ENCODE measurements around the gene PYGL.
A peak's percentile ranks its signal among the peaks of the same experiment; 100 is the strongest.
"Not testable (repeated sequence)": the region's sequence is repeated elsewhere in the genome, so short reads cannot be mapped to it uniquely, and the experiment has no call there.

The PYGL gene

GRCh38 chr14:50954811-50955372 is 10.6 kb upstream of the PYGL start:
- DNase-seq (ENCODE audit: low spot score), result peak; percentile 38

- DNase-seq (ENCODE audit: low spot score), result no peak
Observed at GRCh38 chr14:50953502-50953901, 9.2 kb upstream of the PYGL start.

- no peak for DNase-seq (ENCODE audit: low spot score)
Observed at GRCh38 chr14:50951032-50951431, 6.7 kb upstream of the PYGL start.

- DNase-seq (ENCODE audit: low spot score), result no peak
Observed at GRCh38 chr14:50948205-50948604, 3.9 kb upstream of the PYGL start.

GRCh38 chr14:50947446-50947845 is 3.2 kb upstream of the PYGL start:
- peak; percentile 5 for DNase-seq (ENCODE audit: low spot score)

GRCh38 chr14:50946234-50946935 is 2.1 kb upstream of the PYGL start:
- no peak for DNase-seq (ENCODE audit: low spot score)

- DNase-seq (ENCODE audit: low spot score), result peak; percentile 86
Observed at GRCh38 chr14:50944647-50945413, 547 bp upstream of the PYGL start.

GRCh38 chr14:50943261-50943942 is 881 bp downstream of the PYGL start:
- peak; percentile 50 for DNase-seq (ENCODE audit: low spot score)

- DNase-seq (ENCODE audit: low spot score), result not testable (repeated sequence)
Observed at GRCh38 chr14:50941638-50942037, 2.6 kb downstream of the PYGL start.

- DNase-seq (ENCODE audit: low spot score), result no peak
Observed at GRCh38 chr14:50941151-50941550, 3.1 kb downstream of the PYGL start.

GRCh38 chr14:50937800-50938199 is 6.5 kb downstream of the PYGL start:
- no peak for DNase-seq (ENCODE audit: low spot score)

- no peak for DNase-seq (ENCODE audit: low spot score)
Observed at GRCh38 chr14:50937325-50937724, 7.0 kb downstream of the PYGL start.

- DNase-seq (ENCODE audit: low spot score), result no peak
Observed at GRCh38 chr14:50936882-50937281, 7.4 kb downstream of the PYGL start.

- DNase-seq (ENCODE audit: low spot score), result no peak
Observed at GRCh38 chr14:50936016-50936340, 8.3 kb downstream of the PYGL start.

GRCh38 chr14:50935126-50936015 is 8.9 kb downstream of the PYGL start:
- DNase-seq (ENCODE audit: low spot score), result no peak

GRCh38 chr14:50932592-50933495 is 11.4 kb downstream of the PYGL start:
- no peak for DNase-seq (ENCODE audit: low spot score)

- no peak for DNase-seq (ENCODE audit: low spot score)
Observed at GRCh38 chr14:50932156-50932555, 12.1 kb downstream of the PYGL start.

GRCh38 chr14:50931559-50931958 is 12.7 kb downstream of the PYGL start:
- DNase-seq (ENCODE audit: low spot score), result no peak

- no peak for DNase-seq (ENCODE audit: low spot score)
Observed at GRCh38 chr14:50929506-50929905, 14.8 kb downstream of the PYGL start.

- DNase-seq (ENCODE audit: low spot score), result no peak
Observed at GRCh38 chr14:50928002-50928635, 16.2 kb downstream of the PYGL start.

Measured in SW480 (cell line).